ENCODE data around the gene ALK. TPM values are rescaled to one million over a fixed set of nuclear protein-coding genes. Genes with fewer than 3 reads are reported as not detected.

The ALK gene
- total RNA-seq, 1 experiment from 2014 or later, result 14.7 TPM

- ChIA-PET CTCF (no interaction called here), POLR2A (ENCODE audit: low non-redundant PET) (no interaction called here)
- no peaks in the 10 kb centered on the region for H3K36me3 ChIP-seq (ENCODE audit: insufficient read depth, low read length, poor library complexity, severe bottlenecking)
- BruUV-seq (replicated peaks), result no TSS peak
- no peak for DNase-seq (ENCODE audit: low spot score)
- H3K4me3 ChIP-seq (ENCODE audit: low read depth, low read length, poor library complexity, severe bottlenecking), result no peak overlapping the region
- no peak overlapping the region for H3K27ac ChIP-seq (ENCODE audit: low read depth, low read length, poor library complexity, severe bottlenecking)
- intact Hi-C loops (cut with micrococcal nuclease; ENCODE audit: unreplicated experiment), result no loop called here
- TF ChIP-seq CTCF (conservative IDR thresholded peaks at IDR 0.05; ENCODE audit: low read depth, low read length), result no peak
- TF ChIP-seq EZH2 (IDR thresholded peaks at IDR 0.05; ENCODE audit: borderline replicate concordance, low read depth, low read length, poor library complexity, severe bottlenecking), result no peak
- H3K9me3 ChIP-seq (ENCODE audit: low read depth, low read length, poor library complexity, severe bottlenecking), result no peaks in the 10 kb centered on the region
- H3K4me1 ChIP-seq (ENCODE audit: insufficient read depth, low read length, poor library complexity, severe bottlenecking), result peaks cover 11% of the 10 kb centered on the region
- H3K27me3 ChIP-seq (replicated peaks; ENCODE audit: insufficient read depth, low read depth, low read length, poor library complexity), result no peaks in the 10 kb centered on the region
Measured at GRCh38 chr2:29370581-29371125, 550.7 kb downstream of the ALK start.

GRCh38 chr2:29370173-29370572 is 551.2 kb downstream of the ALK start:
- TF ChIP-seq CTCF (conservative IDR thresholded peaks at IDR 0.05; ENCODE audit: low read depth, low read length), result no peak
- TF ChIP-seq EZH2 (IDR thresholded peaks at IDR 0.05; ENCODE audit: borderline replicate concordance, low read depth, low read length, poor library complexity, severe bottlenecking), result no peak
- Histone ChIP-seq H3K27ac (ENCODE audit: low read depth, low read length, poor library complexity, severe bottlenecking) (no peak overlapping the region), H3K9me3 (ENCODE audit: low read depth, low read length, poor library complexity, severe bottlenecking) (no peaks in the 10 kb centered on the region), H3K4me3 (ENCODE audit: low read depth, low read length, poor library complexity, severe bottlenecking) (no peak overlapping the region), H3K27me3 (replicated peaks; ENCODE audit: insufficient read depth, low read depth, low read length, poor library complexity) (no peaks in the 10 kb centered on the region), H3K4me1 (ENCODE audit: insufficient read depth, low read length, poor library complexity, severe bottlenecking) (peaks cover 11% of the 10 kb centered on the region), H3K36me3 (ENCODE audit: insufficient read depth, low read length, poor library complexity, severe bottlenecking) (no peaks in the 10 kb centered on the region)
- DNase-seq (ENCODE audit: low spot score), result no peak
- intact Hi-C loops (cut with micrococcal nuclease; ENCODE audit: unreplicated experiment), result no loop called here
- BruUV-seq (replicated peaks), result no TSS peak
- POLR2A ChIA-PET (ENCODE audit: low non-redundant PET), result no interaction called here
- CTCF ChIA-PET, result no interaction called here

DNA sequence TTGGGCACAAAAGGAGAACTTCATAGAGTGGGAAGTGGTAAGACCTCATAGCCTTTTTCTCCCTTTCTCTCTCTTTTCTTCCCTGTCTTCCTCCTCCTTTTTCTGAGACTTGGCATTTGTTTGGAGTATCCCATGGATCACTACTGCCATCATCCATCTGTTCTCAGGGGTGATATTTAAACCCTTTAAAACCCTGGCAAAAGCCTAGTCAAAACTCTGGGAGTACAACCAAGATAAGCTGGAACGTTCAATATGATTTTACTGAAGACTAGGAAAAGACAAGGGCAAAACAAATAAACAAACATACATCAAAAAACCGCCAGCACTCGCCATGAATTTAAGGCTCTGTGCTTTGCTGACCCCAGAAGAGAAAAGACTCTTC is 552.7 kb downstream of the ALK start:
- no peak overlapping the region for H3K27ac ChIP-seq (ENCODE audit: low read depth, low read length, poor library complexity, severe bottlenecking)
- CTCF ChIA-PET, result no interaction called here
- POLR2A ChIA-PET (ENCODE audit: low non-redundant PET), result no interaction called here
- H3K36me3 ChIP-seq (ENCODE audit: insufficient read depth, low read length, poor library complexity, severe bottlenecking), result no peaks in the 10 kb centered on the region
- intact Hi-C loops (cut with micrococcal nuclease; ENCODE audit: unreplicated experiment), result no loop called here
- no peak for DNase-seq (ENCODE audit: low spot score)
- H3K27me3 ChIP-seq (replicated peaks; ENCODE audit: insufficient read depth, low read depth, low read length, poor library complexity), result no peaks in the 10 kb centered on the region
- H3K4me1 ChIP-seq (ENCODE audit: insufficient read depth, low read length, poor library complexity, severe bottlenecking), result peaks cover 11% of the 10 kb centered on the region
- H3K9me3 ChIP-seq (ENCODE audit: low read depth, low read length, poor library complexity, severe bottlenecking), result no peaks in the 10 kb centered on the region
- no peak overlapping the region for H3K4me3 ChIP-seq (ENCODE audit: low read depth, low read length, poor library complexity, severe bottlenecking)
- no TSS peak for BruUV-seq (replicated peaks)
- TF ChIP-seq CTCF (conservative IDR thresholded peaks at IDR 0.05; ENCODE audit: low read depth, low read length) (no peak), EZH2 (IDR thresholded peaks at IDR 0.05; ENCODE audit: borderline replicate concordance, low read depth, low read length, poor library complexity, severe bottlenecking) (no peak)

Data from A673 (cell line).